ENCODE results near the gene HAAO. TPM values are rescaled to one million over a fixed set of nuclear protein-coding genes. Genes with fewer than 3 reads are reported as not detected.
A peak's percentile ranks its signal among the peaks of the same experiment; 100 is the strongest.
"Not testable (repeated sequence)": the region's sequence is repeated elsewhere in the genome, so short reads cannot be mapped to it uniquely, and the experiment has no call there.

HAAO gene
- total and polyA plus RNA-seq, 3 experiments from 2014 or later: 0.27 to 0.35 TPM; not detected in 1

DNA sequence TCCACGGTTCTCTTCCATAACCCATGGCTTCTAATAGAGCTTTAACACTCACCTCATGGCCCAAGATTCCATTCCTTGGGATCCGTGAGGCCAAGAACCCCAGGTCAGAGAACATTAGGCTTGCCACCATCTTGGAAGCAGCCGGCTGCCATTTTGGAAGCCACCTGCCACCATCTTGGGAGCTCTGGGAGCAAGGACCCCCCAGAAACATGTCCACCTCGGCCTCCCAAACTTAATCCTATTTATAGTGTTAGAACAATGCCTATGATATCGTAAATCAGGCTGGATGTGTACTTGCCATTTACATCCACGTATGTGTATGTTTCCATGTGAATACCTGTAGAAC is 39.9 kb upstream of the HAAO start:
- H3K27me3 ChIP-seq (ENCODE audit: insufficient read depth, low read length, poor library complexity, severe bottlenecking): no peaks in the 10 kb centered on the region
- no peak overlapping the region for H3K27ac ChIP-seq (ENCODE audit: low read depth, low read length)
- no peak overlapping the region for H3K4me3 ChIP-seq (ENCODE audit: low read length)
- H3K36me3 ChIP-seq (ENCODE audit: insufficient read depth, low read length): no peaks in the 10 kb centered on the region
- Mint-ChIP-seq H3K9me3 (no peaks in the 10 kb centered on the region), H3K36me3 (peaks cover 0 to 8% (median 2%) of the 10 kb centered on the region in 3 donors), H3K27ac (no peak overlapping the region), H3K4me1 (peaks cover 13 to 20% (median 19%) of the 10 kb centered on the region in 3 donors), H3K4me3 (no peak overlapping the region), H3K27me3 (peaks cover 5% of the 10 kb centered on the region in 2 donors)
- peaks cover 8% of the 10 kb centered on the region for H3K4me1 ChIP-seq (ENCODE audit: insufficient read depth, low read length)
- no peak for DNase-seq
- no peaks in the 10 kb centered on the region for H3K9me3 ChIP-seq (ENCODE audit: low read length)
- POLR2A ChIA-PET: no interaction called here
- CTCF ChIA-PET: interaction anchor here (0.6 to 2.6 kb wide), 2 partner anchors 19 to 1412 kb away, joined by 3 to 5 read pairs; no protein-coding TSS in a partner anchor

DNA sequence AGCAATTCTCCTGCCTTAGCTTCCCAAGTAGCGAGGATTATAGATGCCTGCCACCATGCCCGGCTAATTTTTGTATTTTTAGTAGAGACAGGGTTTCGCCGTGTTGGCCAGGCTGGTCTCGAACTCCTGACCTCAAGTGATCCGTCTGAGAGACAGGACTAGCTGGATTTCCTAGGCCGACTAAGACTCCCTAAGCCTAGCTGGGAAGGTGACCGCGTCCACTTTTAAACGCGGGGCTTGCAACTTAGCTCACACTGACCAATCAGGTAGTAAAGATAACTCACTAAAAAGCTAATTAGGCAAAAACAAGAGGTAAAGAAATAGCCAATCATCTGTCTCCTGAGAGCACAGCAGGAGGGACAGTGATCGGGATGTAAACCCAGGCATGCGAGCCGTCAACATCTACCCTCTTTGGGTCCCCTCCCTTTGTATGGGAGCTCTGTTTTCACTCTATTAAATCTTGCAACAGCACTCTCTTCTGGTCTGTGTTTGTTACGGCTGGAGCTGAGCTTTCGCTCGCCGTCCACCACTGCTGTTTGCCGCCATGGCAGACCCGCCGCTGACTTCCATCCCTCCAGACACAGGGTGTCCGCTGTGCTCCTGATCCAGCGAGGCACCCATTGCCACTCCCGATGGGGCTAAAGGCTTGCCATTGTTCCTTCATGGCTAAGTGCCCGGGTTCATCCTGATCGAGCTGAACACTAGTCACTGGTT is 39.3 kb upstream of the HAAO start:
- H3K27me3 Mint-ChIP-seq; DNase-seq; H3K27me3 ChIP-seq (ENCODE audit: insufficient read depth, low read length, poor library complexity, severe bottlenecking); H3K4me1 ChIP-seq (ENCODE audit: insufficient read depth, low read length); H3K27ac Mint-ChIP-seq; H3K9me3 ChIP-seq (ENCODE audit: low read length); H3K9me3 Mint-ChIP-seq; H3K4me3 ChIP-seq (ENCODE audit: low read length); H3K36me3 Mint-ChIP-seq; H3K27ac ChIP-seq (ENCODE audit: low read depth, low read length); H3K4me3 Mint-ChIP-seq; H3K36me3 ChIP-seq (ENCODE audit: insufficient read depth, low read length); POLR2A ChIA-PET: not testable (repeated sequence)
- CTCF ChIA-PET: interaction anchor here (0.6 to 2.6 kb wide), 2 partner anchors 19 to 1412 kb away, joined by 3 to 5 read pairs; no protein-coding TSS in a partner anchor
- H3K4me1 Mint-ChIP-seq: peaks cover 13 to 21% (median 19%) of the 10 kb centered on the region in 3 donors

DNA sequence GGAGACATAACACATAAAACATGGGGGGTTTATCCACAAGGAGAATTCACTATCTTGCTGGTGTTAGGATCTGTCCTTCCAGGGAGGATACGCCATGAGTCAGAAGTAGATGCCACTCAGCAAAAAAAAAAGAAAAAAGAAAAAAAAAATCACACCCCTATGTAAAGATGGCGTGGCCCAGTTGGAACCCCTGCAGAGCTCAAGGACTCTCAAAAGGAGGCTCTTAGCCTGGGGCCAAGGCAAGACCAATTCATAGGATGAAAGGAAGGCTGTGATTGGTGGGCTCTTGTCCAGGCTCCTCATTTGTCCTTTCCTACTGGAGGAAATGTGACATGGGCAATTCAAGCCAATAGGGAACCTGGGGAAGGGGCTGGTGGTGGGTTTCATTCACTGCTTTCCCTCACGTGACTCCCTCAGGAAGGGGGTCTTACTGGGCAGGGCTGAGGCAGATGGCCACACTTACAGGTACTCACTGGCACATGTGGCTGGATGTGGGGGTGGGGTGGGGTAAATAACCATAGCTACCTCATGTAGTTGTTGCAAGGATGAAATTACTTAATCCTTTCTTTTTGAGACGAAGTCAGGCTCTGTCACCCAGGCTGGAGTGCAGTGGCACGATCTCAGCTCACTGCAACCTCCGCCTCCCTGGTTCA is 38.7 kb upstream of the HAAO start:
- CTCF ChIA-PET: interaction anchor here (1.2 to 2.6 kb wide), 2 partner anchors 14 to 18 kb away, joined by 4 to 5 read pairs; no protein-coding TSS in a partner anchor
- H3K27me3 Mint-ChIP-seq: peaks cover 5 to 13% of the 10 kb centered on the region in 2 donors
- Histone ChIP-seq H3K4me1 (ENCODE audit: insufficient read depth, low read length) (peaks cover 8% of the 10 kb centered on the region), H3K36me3 (ENCODE audit: insufficient read depth, low read length) (no peaks in the 10 kb centered on the region), H3K27ac (ENCODE audit: low read depth, low read length) (no peak overlapping the region), H3K4me3 (ENCODE audit: low read length) (no peak overlapping the region), H3K9me3 (ENCODE audit: low read length) (no peaks in the 10 kb centered on the region), H3K27me3 (ENCODE audit: insufficient read depth, low read length, poor library complexity, severe bottlenecking) (no peaks in the 10 kb centered on the region)
- H3K4me3 Mint-ChIP-seq: no peak overlapping the region
- H3K27ac Mint-ChIP-seq: no peak overlapping the region
- peaks cover 0 to 5% (median 2%) of the 10 kb centered on the region in 3 donors for H3K36me3 Mint-ChIP-seq
- no peaks in the 10 kb centered on the region for H3K9me3 Mint-ChIP-seq
- POLR2A ChIA-PET: no interaction called here
- no peak for DNase-seq
- H3K4me1 Mint-ChIP-seq: peaks cover 13 to 21% (median 19%) of the 10 kb centered on the region in 3 donors

DNA sequence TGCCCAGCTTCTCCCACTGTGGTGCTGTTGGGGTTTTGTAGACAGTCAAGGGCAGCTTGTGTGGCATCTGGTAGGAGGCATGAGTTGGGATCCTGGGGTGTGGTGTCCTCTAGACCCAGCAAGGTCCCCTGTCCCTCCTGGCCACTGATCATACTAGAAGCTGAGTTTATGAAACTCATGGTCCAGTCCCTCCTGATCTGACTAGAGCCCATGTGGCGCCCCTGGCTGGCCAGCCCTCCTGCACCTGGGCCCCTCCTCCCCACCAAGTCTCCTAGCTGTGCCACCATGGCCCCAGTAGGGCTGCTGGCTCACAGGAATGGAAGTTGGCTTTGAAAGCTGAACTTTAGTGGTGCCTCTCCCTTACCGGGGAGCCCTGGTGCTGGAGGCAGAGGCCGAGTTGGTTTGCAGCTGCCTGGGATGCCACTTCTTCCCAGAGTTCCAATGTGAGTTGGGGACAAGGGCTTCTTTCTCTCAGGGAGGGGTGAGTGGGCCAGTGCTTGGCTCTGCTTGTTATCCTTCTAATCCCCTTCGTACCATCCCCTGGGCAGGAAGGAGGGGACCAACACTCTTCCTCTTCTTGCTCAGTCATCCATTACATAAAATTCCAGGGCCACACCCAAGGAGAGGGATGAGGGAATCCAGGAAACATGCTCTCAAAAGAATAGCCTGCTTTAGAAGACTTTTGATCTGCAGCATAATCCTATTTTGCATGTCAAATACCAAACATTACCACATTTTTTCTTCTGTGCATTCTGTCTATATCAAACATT is 37.5 kb upstream of the HAAO start:
- Histone ChIP-seq H3K4me3 (ENCODE audit: low read length) (no peak overlapping the region), H3K27ac (ENCODE audit: low read depth, low read length) (no peak overlapping the region), H3K27me3 (ENCODE audit: insufficient read depth, low read length, poor library complexity, severe bottlenecking) (no peaks in the 10 kb centered on the region), H3K9me3 (ENCODE audit: low read length) (no peaks in the 10 kb centered on the region), H3K4me1 (ENCODE audit: insufficient read depth, low read length) (peaks cover 8% of the 10 kb centered on the region), H3K36me3 (ENCODE audit: insufficient read depth, low read length) (no peaks in the 10 kb centered on the region)
- Mint-ChIP-seq H3K36me3 (peaks cover 0 to 5% (median 2%) of the 10 kb centered on the region in 3 donors), H3K4me3 (no peak overlapping the region), H3K27ac (peak overlapping the region in 2 of 8 donors; percentile 17 to 29), H3K4me1 (peaks cover 13 to 21% (median 19%) of the 10 kb centered on the region in 3 donors), H3K9me3 (no peaks in the 10 kb centered on the region), H3K27me3 (peaks cover 5 to 14% of the 10 kb centered on the region in 2 donors)
- ChIA-PET CTCF (interaction anchor here (1.2 to 2.6 kb wide), 2 partner anchors 15 to 17 kb away, joined by 4 to 5 read pairs; no protein-coding TSS in a partner anchor), POLR2A (interaction anchor here (2.0 kb wide), 1 partner anchor 19 kb away, joined by 4 read pairs; no protein-coding TSS in a partner anchor)
- DNase-seq: no peak

DNA sequence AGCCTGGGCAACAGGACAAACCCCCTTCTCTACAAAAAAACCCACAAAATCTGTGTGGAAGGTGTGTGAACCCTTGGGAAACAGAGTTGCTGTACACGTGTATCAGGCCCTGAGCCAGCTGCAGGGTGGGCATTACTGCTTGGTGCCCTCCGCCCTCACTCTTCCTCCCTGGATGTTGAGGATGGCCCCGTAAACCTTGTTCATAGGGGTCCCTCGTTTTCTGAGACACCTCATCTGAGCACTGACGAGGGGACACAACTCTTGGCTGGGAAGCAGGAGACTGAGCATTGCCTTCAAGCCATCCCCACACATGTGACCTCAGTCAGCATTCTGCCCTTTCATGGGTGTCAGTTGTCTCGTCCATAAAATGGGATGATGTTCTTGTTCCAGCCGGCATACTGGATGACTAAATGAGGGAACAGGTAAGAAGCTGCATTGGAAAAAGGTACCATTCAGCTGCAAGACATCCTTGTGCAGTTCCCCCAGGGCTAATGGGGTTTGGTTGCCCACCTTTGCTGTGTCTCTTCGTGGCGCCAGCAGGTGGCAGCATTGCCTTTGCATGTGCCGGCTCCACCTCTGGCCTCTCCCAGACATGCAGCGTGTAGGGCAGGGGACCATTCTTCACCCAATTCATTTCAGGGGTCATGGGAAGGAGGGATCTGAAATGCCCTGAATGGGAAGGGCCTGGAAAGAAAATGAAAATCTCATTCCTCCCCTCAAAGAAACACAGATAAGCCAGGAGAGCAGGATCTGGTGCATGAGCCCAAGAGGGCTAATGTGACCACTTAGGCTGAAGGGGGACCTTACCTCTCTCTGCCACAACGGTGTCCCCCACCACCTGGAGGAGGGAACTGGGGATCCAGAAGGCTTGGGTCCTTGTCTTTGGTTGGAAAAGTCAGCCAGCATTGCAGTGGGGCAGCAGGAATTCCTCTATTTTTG is 36.4 kb upstream of the HAAO start:
- peaks cover 8% of the 10 kb centered on the region for H3K4me1 ChIP-seq (ENCODE audit: insufficient read depth, low read length)
- peaks cover 13 to 21% (median 19%) of the 10 kb centered on the region in 3 donors for H3K4me1 Mint-ChIP-seq
- peak overlapping the region in 2 of 8 donors; percentile 7 to 65 for H3K27ac Mint-ChIP-seq
- no peaks in the 10 kb centered on the region for H3K9me3 ChIP-seq (ENCODE audit: low read length)
- H3K9me3 Mint-ChIP-seq: no peaks in the 10 kb centered on the region
- no peaks in the 10 kb centered on the region for H3K27me3 ChIP-seq (ENCODE audit: insufficient read depth, low read length, poor library complexity, severe bottlenecking)
- DNase-seq: peak; percentile 51 to 77 (median 59)
- H3K27me3 Mint-ChIP-seq: peaks cover 5 to 14% of the 10 kb centered on the region in 2 donors
- ChIA-PET CTCF (interaction anchor here (0.9 to 4.1 kb wide), 12 partner anchors 9 to 739 kb away, joined by 3 to 25 read pairs (median 4); no protein-coding TSS in a partner anchor), POLR2A (interaction anchor here (2.0 kb wide), 1 partner anchor 18 kb away, joined by 4 read pairs; no protein-coding TSS in a partner anchor)
- H3K4me3 Mint-ChIP-seq: peak overlapping the region in 2 of 7 donors; percentile 23 to 46
- no peaks in the 10 kb centered on the region for H3K36me3 ChIP-seq (ENCODE audit: insufficient read depth, low read length)
- peaks cover 0 to 5% (median 2%) of the 10 kb centered on the region in 3 donors for H3K36me3 Mint-ChIP-seq
- H3K27ac ChIP-seq (ENCODE audit: low read depth, low read length): no peak overlapping the region
- no peak overlapping the region for H3K4me3 ChIP-seq (ENCODE audit: low read length)

DNA sequence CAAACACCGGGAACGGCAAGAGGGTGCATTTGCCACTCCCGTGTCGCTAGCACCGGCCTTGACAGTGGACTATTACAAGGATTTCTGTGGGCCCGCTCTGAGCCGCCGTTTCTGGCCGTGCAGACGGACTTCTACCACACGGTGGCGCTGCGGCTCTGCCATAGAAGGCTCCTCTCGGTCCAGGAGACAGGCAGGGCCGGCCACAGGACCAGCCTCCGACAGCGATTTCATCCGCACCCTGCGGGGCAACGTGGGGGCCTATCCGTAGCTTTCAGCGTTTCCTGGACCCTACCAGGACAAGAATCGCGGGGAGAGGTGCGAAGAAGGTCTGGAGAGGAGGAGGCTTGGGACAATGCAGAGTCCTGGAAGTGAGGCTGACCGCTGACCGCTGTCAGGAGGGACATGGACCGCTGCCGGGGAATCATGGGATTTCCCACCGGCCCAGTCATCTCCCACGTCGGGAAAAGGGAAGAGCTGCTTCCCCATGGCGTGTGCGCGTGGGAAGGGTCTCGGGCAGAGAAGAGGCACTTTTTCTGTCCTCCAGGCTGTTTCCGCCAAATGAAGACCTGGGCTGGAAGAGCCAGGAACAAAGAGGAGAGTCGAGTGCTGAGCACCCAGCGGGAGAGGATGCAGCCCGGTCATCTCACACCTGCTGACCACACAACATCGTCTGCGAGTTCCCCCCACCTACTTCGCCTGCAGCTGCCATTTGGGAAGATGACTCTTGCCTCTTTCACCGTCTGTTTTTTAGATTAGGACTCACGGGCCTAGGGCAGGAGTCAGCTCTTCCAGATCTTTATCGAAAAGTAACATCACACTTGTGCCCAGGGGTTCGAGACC is 35.5 kb upstream of the HAAO start:
- H3K27me3 Mint-ChIP-seq: peaks cover 5 to 14% of the 10 kb centered on the region in 2 donors
- no peak overlapping the region for H3K27ac ChIP-seq (ENCODE audit: low read depth, low read length)
- POLR2A ChIA-PET: interaction anchor here (2.0 kb wide), 1 partner anchor 17 kb away, joined by 4 read pairs; no protein-coding TSS in a partner anchor
- H3K4me1 ChIP-seq (ENCODE audit: insufficient read depth, low read length): peaks cover 8% of the 10 kb centered on the region
- no peaks in the 10 kb centered on the region for H3K9me3 ChIP-seq (ENCODE audit: low read length)
- peak overlapping the region in 6 of 7 donors; percentile 47 to 87 (median 67) for H3K4me3 Mint-ChIP-seq
- H3K27ac Mint-ChIP-seq: peak overlapping the region in 2 of 8 donors; percentile 57 to 79
- no peaks in the 10 kb centered on the region for H3K27me3 ChIP-seq (ENCODE audit: insufficient read depth, low read length, poor library complexity, severe bottlenecking)
- H3K4me3 ChIP-seq (ENCODE audit: low read length): peak overlapping the region; percentile 44
- DNase-seq: peak; percentile 60 to 81 (median 70)
- CTCF ChIA-PET: interaction anchor here (0.9 to 4.1 kb wide), 12 partner anchors 8 to 739 kb away, joined by 3 to 25 read pairs (median 4); no protein-coding TSS in a partner anchor
- H3K36me3 Mint-ChIP-seq: peaks cover 0 to 5% (median 2%) of the 10 kb centered on the region in 3 donors
- no peaks in the 10 kb centered on the region for H3K9me3 Mint-ChIP-seq
- H3K4me1 Mint-ChIP-seq: peaks cover 13 to 21% (median 19%) of the 10 kb centered on the region in 3 donors
- no peaks in the 10 kb centered on the region for H3K36me3 ChIP-seq (ENCODE audit: insufficient read depth, low read length)
